Measurements from ENCODE around the gene ITGB6. TPM values are rescaled to one million over a fixed set of nuclear protein-coding genes. Genes with fewer than 3 reads are reported as not detected.

ITGB6 gene
- total and polyA plus RNA-seq, 2 of the 8 experiments (the other 6 are each of a cell fraction or from before 2014, with no cell fraction given), result not detected

- Histone ChIP-seq H3K79me2 (ENCODE audit: control insufficient read depth in 1 of 2, insufficient read depth in 2 of 2, low read length in 2 of 2) (no peaks in the 10 kb centered on the region), H3K27me3 (replicated peaks in 1 of 4; ENCODE audit: control insufficient read depth in 3 of 4, extremely low read depth in 1 of 4, insufficient read depth in 3 of 4, low read length in 3 of 4) (no peaks in the 10 kb centered on the region)
Measured at GRCh38 chr2:160168878-160169277, 31.2 kb downstream of the ITGB6 start.

More at GRCh38 chr2:160168878-160169277, 31.2 kb downstream of the ITGB6 start:
- H3K14ac ChIP-seq (ENCODE audit: insufficient read length), result no peak overlapping the region
- H3K23ac ChIP-seq (ENCODE audit: insufficient read length), result no peak overlapping the region
- no peaks in the 10 kb centered on the region for H3K4me1 ChIP-seq (replicated peaks in 1 of 4; ENCODE audit: control insufficient read depth in 3 of 4, insufficient read depth in 4 of 4, low read length in 3 of 4)
- H4K20me1 ChIP-seq (replicated peaks in 1 of 2; ENCODE audit: control insufficient read depth in 1 of 2, insufficient read depth in 2 of 2, low read length in 2 of 2), result no peaks in the 10 kb centered on the region
- no peak overlapping the region for H3K9ac ChIP-seq (replicated peaks in 1 of 4; ENCODE audit: extremely low read depth in 1 of 4, low read depth in 3 of 4, low read length in 3 of 4)
- H4K8ac ChIP-seq (ENCODE audit: extremely low read depth, insufficient read depth, low read length), result no peak overlapping the region
- no peak overlapping the region for H3K27ac ChIP-seq (ENCODE audit: low read depth, low read length)
- FAIRE-seq (no peak), DNase-seq (ENCODE audit: low read depth in 1 of 2, low spot score in 2 of 2) (no peak)
- H3K79me1 ChIP-seq (ENCODE audit: low read depth, low read length), result no peaks in the 10 kb centered on the region
- no peak overlapping the region for H2BK12ac ChIP-seq (ENCODE audit: low read depth, low read length)
- H2BK120ac ChIP-seq (replicated peaks; ENCODE audit: low read depth, low read length), result no peak overlapping the region
- H3K4me2 ChIP-seq (ENCODE audit: insufficient read depth in 1 of 2, low read depth in 2 of 2, low read length in 2 of 2), result no peak overlapping the region
- H2AFZ ChIP-seq (ENCODE audit: low read length), result no peak overlapping the region
- CTCF ChIA-PET (ENCODE audit: partially characterized antibody), result no interaction called here
- no peak overlapping the region for H2AK5ac ChIP-seq (ENCODE audit: low read depth, low read length)
- H3K4me3 ChIP-seq (ENCODE audit: extremely low read depth in 1 of 4, insufficient read depth in 2 of 4, low read depth in 3 of 4, low read length in 4 of 4), result no peak overlapping the region
- no peak overlapping the region for H4K91ac ChIP-seq (replicated peaks; ENCODE audit: insufficient read length, low read length)
- no peak overlapping the region for H2BK15ac ChIP-seq (ENCODE audit: low read length)
- no peaks in the 10 kb centered on the region for H3K23me2 ChIP-seq (ENCODE audit: low read depth, low read length)
- POLR2A ChIA-PET (ENCODE audit: partially characterized antibody), result no interaction called here
- H3K56ac ChIP-seq (replicated peaks; ENCODE audit: insufficient read length, low read depth, low read length), result no peak overlapping the region
- H4K5ac ChIP-seq (ENCODE audit: insufficient read length, low read depth, low read length), result no peak overlapping the region
- H2BK5ac ChIP-seq (ENCODE audit: low read depth, low read length), result no peak overlapping the region
- no peak overlapping the region for H3K4ac ChIP-seq (replicated peaks; ENCODE audit: insufficient read length, low read depth, low read length)
- H3K36me3 ChIP-seq (ENCODE audit: control insufficient read depth in 2 of 4, insufficient read depth in 4 of 4, low read length in 3 of 4), result no peaks in the 10 kb centered on the region
- H3K9me3 ChIP-seq (ENCODE audit: insufficient read depth in 2 of 2, low read depth in 1 of 2, low read length in 1 of 2), result no peaks in the 10 kb centered on the region
- no peak overlapping the region for H2BK20ac ChIP-seq (ENCODE audit: low read length)
- 91% methylated on average over 3 of the region's 3 CpGs; no CpG with 5 or more reads in 1 of the 2 experiments for WGBS, 2 experiments (ENCODE audit: extremely low coverage in 1 of 2, insufficient coverage in 1 of 2, insufficient read length in 1 of 2, insufficient replicate concordance in 2 of 2, low coverage in 1 of 2, low lambda C conversion rate in 2 of 2, missing lambda C conversion rate in 1 of 2)
- TF ChIP-seq ZNF274 (IDR thresholded peaks at IDR 0.05; ENCODE audit: borderline replicate concordance, extremely low read depth, low read length) (no peak), BCL11A (IDR thresholded peaks at IDR 0.05; ENCODE audit: low read depth in 2 of 2, low read length in 2 of 2) (no peak), SP4 (IDR thresholded peaks at IDR 0.05; ENCODE audit: low read length) (no peak), KDM5A (IDR thresholded peaks at IDR 0.05; ENCODE audit: low read length) (no peak), YY1 (IDR thresholded peaks at IDR 0.05; ENCODE audit: low read depth, low read length) (no peak), GTF2F1 (IDR thresholded peaks at IDR 0.05; ENCODE audit: borderline replicate concordance, low read depth, low read length) (no peak), CHD2 (IDR thresholded peaks at IDR 0.05; ENCODE audit: low read length) (no peak)
- TF ChIP-seq, protein P1, sequence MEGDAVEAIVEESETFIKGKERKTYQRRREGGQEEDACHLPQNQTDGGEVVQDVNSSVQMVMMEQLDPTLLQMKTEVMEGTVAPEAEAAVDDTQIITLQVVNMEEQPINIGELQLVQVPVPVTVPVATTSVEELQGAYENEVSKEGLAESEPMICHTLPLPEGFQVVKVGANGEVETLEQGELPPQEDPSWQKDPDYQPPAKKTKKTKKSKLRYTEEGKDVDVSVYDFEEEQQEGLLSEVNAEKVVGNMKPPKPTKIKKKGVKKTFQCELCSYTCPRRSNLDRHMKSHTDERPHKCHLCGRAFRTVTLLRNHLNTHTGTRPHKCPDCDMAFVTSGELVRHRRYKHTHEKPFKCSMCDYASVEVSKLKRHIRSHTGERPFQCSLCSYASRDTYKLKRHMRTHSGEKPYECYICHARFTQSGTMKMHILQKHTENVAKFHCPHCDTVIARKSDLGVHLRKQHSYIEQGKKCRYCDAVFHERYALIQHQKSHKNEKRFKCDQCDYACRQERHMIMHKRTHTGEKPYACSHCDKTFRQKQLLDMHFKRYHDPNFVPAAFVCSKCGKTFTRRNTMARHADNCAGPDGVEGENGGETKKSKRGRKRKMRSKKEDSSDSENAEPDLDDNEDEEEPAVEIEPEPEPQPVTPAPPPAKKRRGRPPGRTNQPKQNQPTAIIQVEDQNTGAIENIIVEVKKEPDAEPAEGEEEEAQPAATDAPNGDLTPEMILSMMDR (IDR thresholded peaks at IDR 0.05; ENCODE audit: control extremely low read depth in 1 of 3, insufficient read depth in 1 of 3, low read depth in 1 of 3, low read length in 3 of 3), result no peak
- TF ChIP-seq, protein P2, sequence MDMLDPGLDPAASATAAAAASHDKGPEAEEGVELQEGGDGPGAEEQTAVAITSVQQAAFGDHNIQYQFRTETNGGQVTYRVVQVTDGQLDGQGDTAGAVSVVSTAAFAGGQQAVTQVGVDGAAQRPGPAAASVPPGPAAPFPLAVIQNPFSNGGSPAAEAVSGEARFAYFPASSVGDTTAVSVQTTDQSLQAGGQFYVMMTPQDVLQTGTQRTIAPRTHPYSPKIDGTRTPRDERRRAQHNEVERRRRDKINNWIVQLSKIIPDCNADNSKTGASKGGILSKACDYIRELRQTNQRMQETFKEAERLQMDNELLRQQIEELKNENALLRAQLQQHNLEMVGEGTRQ (IDR thresholded peaks at IDR 0.05; ENCODE audit: low read length), result no peak
- TF ChIP-seq, protein P3, sequence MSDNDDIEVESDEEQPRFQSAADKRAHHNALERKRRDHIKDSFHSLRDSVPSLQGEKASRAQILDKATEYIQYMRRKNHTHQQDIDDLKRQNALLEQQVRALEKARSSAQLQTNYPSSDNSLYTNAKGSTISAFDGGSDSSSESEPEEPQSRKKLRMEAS (IDR thresholded peaks at IDR 0.05), result no peak
- no peak overlapping the region for H3K18ac ChIP-seq (ENCODE audit: extremely low read depth, low read length)

Data from H1 (cell line).